ENCODE measurements around the gene FOXO3B. TPM values are rescaled to one million over a fixed set of nuclear protein-coding genes. Genes with fewer than 3 reads are reported as not detected.
A peak's percentile ranks its signal among the peaks of the same experiment; 100 is the strongest.
"Not testable (repeated sequence)": the region's sequence is repeated elsewhere in the genome, so short reads cannot be mapped to it uniquely, and the experiment has no call there.

FOXO3B gene
- total RNA-seq, 2 experiments from 2014 or later = 2.6 to 3.0 TPM

DNA sequence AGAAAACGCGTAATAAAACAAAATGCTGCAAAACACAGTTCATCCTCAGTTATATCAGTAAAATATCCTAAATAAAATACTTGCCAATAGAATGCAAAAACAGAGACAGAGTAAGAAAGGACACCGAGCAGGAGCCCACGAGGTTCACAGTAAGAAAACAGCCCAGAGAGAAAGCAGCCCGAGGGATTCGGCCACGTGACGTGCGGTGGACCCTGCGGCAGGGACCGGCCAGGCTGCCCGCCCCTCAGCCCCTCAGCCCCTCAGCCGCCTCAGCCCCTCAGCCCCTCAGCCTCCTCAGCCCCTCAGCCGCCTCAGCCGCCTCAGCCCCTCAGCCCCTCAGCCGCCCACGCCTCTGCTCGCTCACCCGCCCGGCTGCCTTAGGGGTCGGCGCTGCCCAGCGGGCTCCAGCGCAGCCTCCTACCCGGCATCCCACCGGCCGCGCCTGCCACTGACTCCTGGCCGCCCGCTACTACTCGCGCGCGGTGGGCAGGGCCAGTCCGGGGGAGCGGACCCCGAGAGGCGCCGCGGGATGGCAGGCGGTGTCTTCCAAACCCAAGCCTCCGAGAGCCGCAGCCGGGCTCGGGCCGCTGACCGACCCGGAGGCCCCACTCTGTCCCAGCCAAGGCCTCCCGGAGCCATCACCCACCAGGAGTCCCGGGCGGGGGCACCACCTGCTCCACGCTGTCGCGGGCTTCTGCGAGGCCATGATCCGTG is 47.4 kb downstream of the FOXO3B start:
- H3K4me1 Mint-ChIP-seq; H3K27ac Mint-ChIP-seq; H3K9me3 Mint-ChIP-seq (ENCODE audit: low read depth); ATAC-seq; H3K36me3 Mint-ChIP-seq; DNase-seq; CTCF ChIA-PET: not testable (repeated sequence)
- H3K4me3 Mint-ChIP-seq = peak overlapping the region; percentile 6
- H3K27me3 Mint-ChIP-seq = peaks cover 16% of the 10 kb centered on the region

Other genes starting within 250 kb of the FOXO3B start
- 10 to 100 TPM in 1 of 2 experiments, 1 to 10 TPM in 1; 1.1 to 10.7 TPM for gene LGALS9C, start 205.5 kb downstream of the FOXO3B start, total RNA-seq
- not detected for gene TBC1D28, start 37.9 kb downstream of the FOXO3B start, total RNA-seq
- not detected for gene FBXW10, start 61.7 kb upstream of the FOXO3B start, total RNA-seq
- 10 to 100 TPM; 23.9 to 31.1 TPM for gene TVP23B, start 98.9 kb upstream of the FOXO3B start, total RNA-seq
- gene PRPSAP2, start 175.8 kb upstream of the FOXO3B start, total RNA-seq = 10 to 100 TPM; 35.0 to 37.3 TPM

All from activated CD8-positive, alpha-beta memory T cell treated with anti-CD3 and anti-CD28 coated beads, Interleukin-2, amount 10 ng/mL, durations not matched to agents 7 days and 5 days (primary cell).